Gastrocnemius medialis (tissue), 4 donors: ENCODE data around the gene PARD3B. TPM values are rescaled to one million over a fixed set of nuclear protein-coding genes. Genes with fewer than 3 reads are reported as not detected.

Source experiments
- ATAC-seq, 2 donors: fragments of 150-250 bp; one replicate each; pipeline ENCODE4 v1.9.1; 2016
- DNase-seq, 2 donors: peaks; one replicate each; pipeline ENCODE4 v3.0.0-alpha.2; 2019
- H3K27ac ChIP-seq, 4 donors: fragments of 200-600 bp; sonication (generic); 1 replicate in 1 of 4; 2 replicates in 3 of 4; pipeline ENCODE4 v1.5.1; 2016 to 2018; ENCODE audit warnings: mild to moderate bottlenecking in 2 of 4, moderate library complexity in 1 of 4
- H3K27me3 ChIP-seq, 3 donors: fragments of 200-600 bp; sonication (generic) in 2 of 3; 1 replicate in 1 of 3; 2 replicates in 2 of 3; pipeline versions ENCODE4 v1.5.1 to v1.6.0; 2016 to 2019; ENCODE audit warnings: mild to moderate bottlenecking in 1 of 3, moderate library complexity in 1 of 3
- H3K36me3 ChIP-seq, 2 donors: fragments of 200-600 bp; sonication (generic) in 1 of 2; one replicate each; pipeline ENCODE4 v1.5.1; 2017 to 2018
- H3K4me1 ChIP-seq, 2 donors: fragments of 200-600 bp; sonication (generic) in 1 of 2; one replicate each; pipeline ENCODE4 v1.5.1; 2016 to 2017; ENCODE audit warnings: mild to moderate bottlenecking in 2 of 2
- H3K4me3 ChIP-seq, 4 donors: fragments of 200-600 bp; sonication (generic) in 3 of 4; 1 replicate in 1 of 4; 2 replicates in 3 of 4; pipeline ENCODE4 v1.5.1; 2016 to 2019; ENCODE audit warnings: mild to moderate bottlenecking in 2 of 4
- H3K9me3 ChIP-seq, 3 donors: fragments of 200-600 bp; sonication (generic) in 2 of 3; 1 replicate in 1 of 3; 2 replicates in 2 of 3; pipeline ENCODE4 v1.5.1; 2016 to 2019
- CTCF ChIP-seq, 5 experiments: fragments of 450-650 bp in 3 of 5; fragments of 200-600 bp in 2 of 5; sonication (generic) in 2 of 5; IDR thresholded peaks in 4 of 5; conservative IDR thresholded peaks in 1 of 5; 1 replicate in 4 of 5; 2 replicates in 1 of 5; pipeline ENCODE4 v1.5.1; 2016 to 2019; ENCODE audit warnings: antibody characterized with exemption in 5 of 5, mild to moderate bottlenecking in 3 of 5, moderate library complexity in 3 of 5
- POLR2A ChIP-seq, 2 donors: fragments of 450-650 bp; IDR thresholded peaks; one replicate each; pipeline ENCODE4 v1.6.1; 2017; ENCODE audit warnings: antibody characterized with exemption in 2 of 2, mild to moderate bottlenecking in 2 of 2, moderate library complexity in 2 of 2
- in situ Hi-C, 4 donors: fragments of 200-750 bp; cut with MboI; loops; one replicate each; pipeline versions ENCODE4 v1.15.0 to v1.8.0; 2017; ENCODE audit warnings: low sequenced_read_pairs in 4 of 4
- intact Hi-C: fragments of 100-400 bp; cut with DNase I; formaldehyde crosslinking; loops from one replicate; pipeline ENCODE4 v1.15.1; 2023; ENCODE audit warnings: low total_unique reads
- total RNA-seq, 4 donors: library from RNA; depleted of rRNA; stranded (reverse); fragments of >200 nt; gene quantifications; one replicate each; pipeline versions ENCODE4 v1.1.0 to v1.2.3, GENCODE V29; 2016

The PARD3B gene
- total RNA-seq, 4 donors from 2014 or later = 2.2 to 15.5 (median 4.6) TPM

- in situ Hi-C loops (no loop called here), intact Hi-C loops (no loop called here)
- Histone ChIP-seq H3K36me3 (no peaks in the 10 kb centered on the region), H3K9me3 (no peaks in the 10 kb centered on the region), H3K4me3 (no peak overlapping the region), H3K27me3 (no peaks in the 10 kb centered on the region), H3K27ac (no peak overlapping the region), H3K4me1 (no peaks in the 10 kb centered on the region)
- ATAC-seq (no peak), DNase-seq (no peak)
- TF ChIP-seq POLR2A (IDR thresholded peaks at IDR 0.05) (no peak), CTCF (IDR thresholded peaks at IDR 0.05 in 4 of 5, conservative IDR thresholded peaks at IDR 0.05 in 1 of 5) (no peak)
Observed at GRCh38 chr2:205189301-205189700, 644.0 kb downstream of the PARD3B start.

GRCh38 chr2:205190528-205190927 is 645.3 kb downstream of the PARD3B start:
- no peak for TF ChIP-seq POLR2A (IDR thresholded peaks at IDR 0.05)
- TF ChIP-seq CTCF (IDR thresholded peaks at IDR 0.05 in 4 of 5, conservative IDR thresholded peaks at IDR 0.05 in 1 of 5) = no peak
- no peak for DNase-seq
- intact Hi-C loops (no loop called here), in situ Hi-C loops (no loop called here)
- Histone ChIP-seq H3K9me3 (no peaks in the 10 kb centered on the region), H3K27me3 (no peaks in the 10 kb centered on the region), H3K4me3 (no peak overlapping the region), H3K27ac (no peak overlapping the region), H3K36me3 (no peaks in the 10 kb centered on the region), H3K4me1 (no peaks in the 10 kb centered on the region)
- no peak for ATAC-seq

- intact Hi-C loops = no loop called here
- DNase-seq = no peak
- Histone ChIP-seq H3K4me1 (peaks cover 0 to 4% of the 10 kb centered on the region in 2 donors), H3K27ac (no peak overlapping the region), H3K27me3 (no peaks in the 10 kb centered on the region), H3K4me3 (no peak overlapping the region), H3K36me3 (no peaks in the 10 kb centered on the region), H3K9me3 (no peaks in the 10 kb centered on the region)
- no peak for TF ChIP-seq POLR2A (IDR thresholded peaks at IDR 0.05)
- no peak for TF ChIP-seq CTCF (IDR thresholded peaks at IDR 0.05 in 4 of 5, conservative IDR thresholded peaks at IDR 0.05 in 1 of 5)
- no peak for ATAC-seq
- in situ Hi-C loops = no loop called here
Observed at GRCh38 chr2:205193125-205193835, 648.0 kb downstream of the PARD3B start.

- Histone ChIP-seq H3K9me3 (no peaks in the 10 kb centered on the region), H3K4me1 (peaks cover 0 to 4% of the 10 kb centered on the region in 2 donors), H3K4me3 (no peak overlapping the region), H3K27ac (no peak overlapping the region), H3K36me3 (no peaks in the 10 kb centered on the region), H3K27me3 (no peaks in the 10 kb centered on the region)
- intact Hi-C loops = no loop called here
- in situ Hi-C loops = no loop called here
- ATAC-seq = no peak
- DNase-seq = no peak
- TF ChIP-seq POLR2A (IDR thresholded peaks at IDR 0.05) (no peak), CTCF (IDR thresholded peaks at IDR 0.05 in 4 of 5, conservative IDR thresholded peaks at IDR 0.05 in 1 of 5) (no peak)
Observed at GRCh38 chr2:205193836-205194228, 648.6 kb downstream of the PARD3B start.
